ENCODE measurements around the gene KAZALD1.

DNA sequence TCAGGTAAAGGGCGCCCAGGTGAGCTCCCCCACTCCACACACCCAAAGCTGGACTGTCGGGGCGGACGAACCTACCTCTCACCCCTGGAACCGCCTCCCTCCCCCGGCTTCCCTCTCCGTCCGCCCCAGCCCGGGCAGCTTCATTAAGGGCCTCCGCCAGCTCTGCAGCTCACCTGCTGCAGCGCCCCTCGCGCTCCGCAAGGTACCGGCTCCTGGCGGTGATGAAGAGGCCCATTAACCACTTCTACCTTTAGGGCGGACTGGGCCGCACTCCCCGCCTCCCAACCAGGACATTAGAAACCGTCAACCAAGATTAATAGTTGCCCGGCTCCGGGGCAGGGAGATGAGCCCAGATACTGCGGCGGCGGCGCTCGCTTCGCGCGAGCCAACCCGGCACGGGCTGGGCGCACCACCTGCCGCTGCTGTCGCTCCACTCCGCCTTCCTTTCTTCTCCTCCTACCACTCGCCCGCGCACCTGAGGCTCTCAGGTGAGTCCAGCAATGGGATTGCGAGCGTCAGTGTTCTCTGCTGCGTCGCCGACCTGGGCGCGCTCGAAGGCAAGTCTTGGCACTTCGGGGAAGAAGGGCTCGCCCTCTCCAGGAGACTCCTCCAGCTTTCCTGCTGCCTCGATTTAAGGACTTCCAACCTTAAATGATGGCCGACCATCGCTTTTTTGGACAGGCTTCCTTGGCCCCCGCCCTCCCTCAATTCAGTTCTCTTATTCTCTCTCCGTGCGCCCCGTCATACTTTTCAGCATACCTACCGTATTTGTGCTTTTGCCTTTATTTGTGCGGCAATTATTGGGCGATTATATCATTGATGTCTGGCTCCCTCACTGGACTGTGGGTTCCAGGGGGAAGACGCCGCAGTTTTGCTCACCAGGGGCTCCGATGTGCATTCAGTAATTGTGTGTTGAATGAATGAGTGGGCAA is 13.6 kb upstream of the KAZALD1 start:
- TF ChIP-seq, protein P1, sequence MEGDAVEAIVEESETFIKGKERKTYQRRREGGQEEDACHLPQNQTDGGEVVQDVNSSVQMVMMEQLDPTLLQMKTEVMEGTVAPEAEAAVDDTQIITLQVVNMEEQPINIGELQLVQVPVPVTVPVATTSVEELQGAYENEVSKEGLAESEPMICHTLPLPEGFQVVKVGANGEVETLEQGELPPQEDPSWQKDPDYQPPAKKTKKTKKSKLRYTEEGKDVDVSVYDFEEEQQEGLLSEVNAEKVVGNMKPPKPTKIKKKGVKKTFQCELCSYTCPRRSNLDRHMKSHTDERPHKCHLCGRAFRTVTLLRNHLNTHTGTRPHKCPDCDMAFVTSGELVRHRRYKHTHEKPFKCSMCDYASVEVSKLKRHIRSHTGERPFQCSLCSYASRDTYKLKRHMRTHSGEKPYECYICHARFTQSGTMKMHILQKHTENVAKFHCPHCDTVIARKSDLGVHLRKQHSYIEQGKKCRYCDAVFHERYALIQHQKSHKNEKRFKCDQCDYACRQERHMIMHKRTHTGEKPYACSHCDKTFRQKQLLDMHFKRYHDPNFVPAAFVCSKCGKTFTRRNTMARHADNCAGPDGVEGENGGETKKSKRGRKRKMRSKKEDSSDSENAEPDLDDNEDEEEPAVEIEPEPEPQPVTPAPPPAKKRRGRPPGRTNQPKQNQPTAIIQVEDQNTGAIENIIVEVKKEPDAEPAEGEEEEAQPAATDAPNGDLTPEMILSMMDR (IDR thresholded peaks at IDR 0.05), result no peak
- TF ChIP-seq RARB (CRISPR knock-in tag; IDR thresholded peaks at IDR 0.05) (no peak), ESRRA (IDR thresholded peaks at IDR 0.05; ENCODE audit: borderline replicate concordance, low read length) (no peak), BHLHE40 (IDR thresholded peaks at IDR 0.05; ENCODE audit: low read depth, low read length) (no peak), POLR2A (IDR thresholded peaks at IDR 0.05; ENCODE audit: low read length) (no peak)
- TF ChIP-seq, protein P2, sequence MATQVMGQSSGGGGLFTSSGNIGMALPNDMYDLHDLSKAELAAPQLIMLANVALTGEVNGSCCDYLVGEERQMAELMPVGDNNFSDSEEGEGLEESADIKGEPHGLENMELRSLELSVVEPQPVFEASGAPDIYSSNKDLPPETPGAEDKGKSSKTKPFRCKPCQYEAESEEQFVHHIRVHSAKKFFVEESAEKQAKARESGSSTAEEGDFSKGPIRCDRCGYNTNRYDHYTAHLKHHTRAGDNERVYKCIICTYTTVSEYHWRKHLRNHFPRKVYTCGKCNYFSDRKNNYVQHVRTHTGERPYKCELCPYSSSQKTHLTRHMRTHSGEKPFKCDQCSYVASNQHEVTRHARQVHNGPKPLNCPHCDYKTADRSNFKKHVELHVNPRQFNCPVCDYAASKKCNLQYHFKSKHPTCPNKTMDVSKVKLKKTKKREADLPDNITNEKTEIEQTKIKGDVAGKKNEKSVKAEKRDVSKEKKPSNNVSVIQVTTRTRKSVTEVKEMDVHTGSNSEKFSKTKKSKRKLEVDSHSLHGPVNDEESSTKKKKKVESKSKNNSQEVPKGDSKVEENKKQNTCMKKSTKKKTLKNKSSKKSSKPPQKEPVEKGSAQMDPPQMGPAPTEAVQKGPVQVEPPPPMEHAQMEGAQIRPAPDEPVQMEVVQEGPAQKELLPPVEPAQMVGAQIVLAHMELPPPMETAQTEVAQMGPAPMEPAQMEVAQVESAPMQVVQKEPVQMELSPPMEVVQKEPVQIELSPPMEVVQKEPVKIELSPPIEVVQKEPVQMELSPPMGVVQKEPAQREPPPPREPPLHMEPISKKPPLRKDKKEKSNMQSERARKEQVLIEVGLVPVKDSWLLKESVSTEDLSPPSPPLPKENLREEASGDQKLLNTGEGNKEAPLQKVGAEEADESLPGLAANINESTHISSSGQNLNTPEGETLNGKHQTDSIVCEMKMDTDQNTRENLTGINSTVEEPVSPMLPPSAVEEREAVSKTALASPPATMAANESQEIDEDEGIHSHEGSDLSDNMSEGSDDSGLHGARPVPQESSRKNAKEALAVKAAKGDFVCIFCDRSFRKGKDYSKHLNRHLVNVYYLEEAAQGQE (IDR thresholded peaks at IDR 0.05), result no peak
